ENCODE measurements around the gene HACL1.

HACL1 gene

GRCh38 chr3:15578289-15578867, 23.0 kb downstream of the HACL1 start:
- no peak for DNase-seq (ENCODE audit: extremely low read depth, low read depth)
- TF ChIP-seq CTCF (IDR thresholded peaks at IDR 0.05; ENCODE audit: low read depth, low read length): no peak

GRCh38 chr3:15576475-15576874, 24.9 kb downstream of the HACL1 start:
- TF ChIP-seq CTCF (IDR thresholded peaks at IDR 0.05; ENCODE audit: low read depth, low read length): no peak
- no peak for DNase-seq (ENCODE audit: extremely low read depth, low read depth)

- DNase-seq (ENCODE audit: extremely low read depth, low read depth): no peak
- no peak for TF ChIP-seq CTCF (IDR thresholded peaks at IDR 0.05; ENCODE audit: low read depth, low read length)
These were observed 25.9 kb downstream of the HACL1 start for GRCh38 chr3:15575446-15575845.

- no peak for DNase-seq (ENCODE audit: extremely low read depth, low read depth)
- no peak for TF ChIP-seq CTCF (IDR thresholded peaks at IDR 0.05; ENCODE audit: low read depth, low read length)
These were observed 29.2 kb downstream of the HACL1 start for GRCh38 chr3:15572138-15572537.

GRCh38 chr3:15563190-15563589, 38.2 kb downstream of the HACL1 start:
- no peak for DNase-seq (ENCODE audit: extremely low read depth, low read depth)
- TF ChIP-seq CTCF (IDR thresholded peaks at IDR 0.05; ENCODE audit: low read depth, low read length): no peak

- no peak for DNase-seq (ENCODE audit: extremely low read depth, low read depth)
- TF ChIP-seq CTCF (IDR thresholded peaks at IDR 0.05; ENCODE audit: low read depth, low read length): no peak
These were observed 38.8 kb downstream of the HACL1 start for GRCh38 chr3:15562560-15562959.

- no peak for TF ChIP-seq CTCF (IDR thresholded peaks at IDR 0.05; ENCODE audit: low read depth, low read length)
These were observed 42.8 kb downstream of the HACL1 start for GRCh38 chr3:15558581-15558980.

More at GRCh38 chr3:15558581-15558980, 42.8 kb downstream of the HACL1 start:
- no peak for DNase-seq (ENCODE audit: extremely low read depth, low read depth)

All from AG09319 (cell line).